ENCODE measurements around the gene SEMA6D. TPM values are rescaled to one million over a fixed set of nuclear protein-coding genes. Genes with fewer than 3 reads are reported as not detected.

SEMA6D gene
- polyA plus RNA-seq, 1 donor from 2014 or later: 108 TPM

DNA sequence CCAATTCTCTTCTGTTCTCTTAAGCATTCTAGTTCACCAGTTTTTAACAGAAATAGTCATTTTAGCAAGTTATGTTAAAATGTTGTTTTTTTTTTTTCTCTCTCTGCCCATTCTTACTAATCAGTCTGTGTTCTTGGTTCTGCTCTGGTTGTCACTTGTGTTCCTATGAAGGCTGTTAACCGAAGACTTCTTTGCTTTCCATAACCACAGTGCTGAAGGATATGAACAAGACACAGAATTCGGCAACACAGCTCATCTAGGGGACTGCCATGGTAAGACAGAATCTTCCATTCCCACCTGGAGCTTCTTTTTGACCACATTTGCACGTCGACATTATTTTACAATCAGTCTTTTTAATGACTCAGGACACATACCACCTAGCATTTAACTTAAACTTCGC lies 49.1 kb downstream of the SEMA6D start:
- TF ChIP-seq SMC3 (conservative IDR thresholded peaks at IDR 0.05; ENCODE audit: poor library complexity) (no peak), POLR2AphosphoS5 (IDR thresholded peaks at IDR 0.05) (no peak), MXI1 (conservative IDR thresholded peaks at IDR 0.05; ENCODE audit: poor library complexity, severe bottlenecking) (no peak), EZH2 (IDR thresholded peaks at IDR 0.05; ENCODE audit: borderline replicate concordance, insufficient read depth, low read length, poor library complexity, severe bottlenecking) (no peak), EP300 (conservative IDR thresholded peaks at IDR 0.05; ENCODE audit: poor library complexity, severe bottlenecking) (no peak), REST (IDR thresholded peaks at IDR 0.05; ENCODE audit: borderline replicate concordance) (no peak)
- H3K27me3 ChIP-seq (ENCODE audit: insufficient read depth, low read depth, low read length): no peaks in the 10 kb centered on the region
- H4K20me1 ChIP-seq (ENCODE audit: insufficient read depth): no peaks in the 10 kb centered on the region
- no peak overlapping the region for H3K9ac ChIP-seq (ENCODE audit: low read length)
- H3K4me3 ChIP-seq (ENCODE audit: low read length): no peak overlapping the region
- no peak overlapping the region for H2AFZ ChIP-seq (ENCODE audit: low read depth, low read length)
- H3K4me2 ChIP-seq (ENCODE audit: low read length): no peak overlapping the region
- peaks cover 3% of the 10 kb centered on the region for H3F3A ChIP-seq (ENCODE audit: insufficient read depth, low read length, poor library complexity, severe bottlenecking)
- H3K9me3 ChIP-seq (ENCODE audit: low read length): no peaks in the 10 kb centered on the region
- no peak overlapping the region for H3K27ac ChIP-seq (ENCODE audit: low read length)
- peaks cover 40% of the 10 kb centered on the region for H3K36me3 ChIP-seq (ENCODE audit: insufficient read depth, low read length)
- H3K9me2 ChIP-seq (ENCODE audit: insufficient read depth, low read length): no peaks in the 10 kb centered on the region
- H3K79me2 ChIP-seq (replicated peaks; ENCODE audit: insufficient read depth, low read length): no peaks in the 10 kb centered on the region

DNA sequence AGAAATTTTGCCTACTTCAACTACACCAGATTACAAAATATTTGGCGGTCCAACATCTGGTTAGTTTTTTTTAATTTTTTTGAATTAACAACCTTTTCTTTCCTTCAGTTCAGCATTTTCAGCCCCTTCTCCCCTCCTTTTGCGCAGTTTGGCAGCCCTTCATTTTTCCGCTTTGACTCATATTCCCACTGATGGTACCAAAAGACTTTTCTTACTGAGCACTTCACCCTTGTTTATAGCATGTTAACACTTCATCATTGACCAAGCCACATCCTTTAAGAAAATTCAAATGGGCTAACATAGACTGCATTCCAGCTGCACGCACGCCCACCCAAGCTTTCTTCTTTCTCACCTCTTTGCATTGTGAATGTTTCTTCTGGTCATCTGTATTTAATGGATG lies 49.7 kb downstream of the SEMA6D start:
- no peak overlapping the region for H3K4me3 ChIP-seq (ENCODE audit: low read length)
- TF ChIP-seq CTCF (IDR thresholded peaks at IDR 0.05; ENCODE audit: poor library complexity, severe bottlenecking): no peak
- H3K9me3 ChIP-seq (ENCODE audit: low read length): no peaks in the 10 kb centered on the region
- H3K36me3 ChIP-seq (ENCODE audit: insufficient read depth, low read length): peaks cover 41% of the 10 kb centered on the region
- peaks cover 3% of the 10 kb centered on the region for H3F3A ChIP-seq (ENCODE audit: insufficient read depth, low read length, poor library complexity, severe bottlenecking)
- no peaks in the 10 kb centered on the region for H3K9me2 ChIP-seq (ENCODE audit: insufficient read depth, low read length)
- H2AFZ ChIP-seq (ENCODE audit: low read depth, low read length): no peak overlapping the region
- H3K9ac ChIP-seq (ENCODE audit: low read length): no peak overlapping the region
- H4K20me1 ChIP-seq (ENCODE audit: insufficient read depth): no peaks in the 10 kb centered on the region
- H3K27ac ChIP-seq (ENCODE audit: low read length): no peak overlapping the region
- H3K4me2 ChIP-seq (ENCODE audit: low read length): no peak overlapping the region
- no peaks in the 10 kb centered on the region for H3K27me3 ChIP-seq (ENCODE audit: insufficient read depth, low read depth, low read length)
- no peaks in the 10 kb centered on the region for H3K79me2 ChIP-seq (replicated peaks; ENCODE audit: insufficient read depth, low read length)

- peaks cover 3% of the 10 kb centered on the region for H3F3A ChIP-seq (ENCODE audit: insufficient read depth, low read length, poor library complexity, severe bottlenecking)
- H3K9me2 ChIP-seq (ENCODE audit: insufficient read depth, low read length): no peaks in the 10 kb centered on the region
- no peak overlapping the region for H3K4me3 ChIP-seq (ENCODE audit: low read length)
- H3K9ac ChIP-seq (ENCODE audit: low read length): no peak overlapping the region
- H2AFZ ChIP-seq (ENCODE audit: low read depth, low read length): no peak overlapping the region
- H3K4me2 ChIP-seq (ENCODE audit: low read length): no peak overlapping the region
- no peaks in the 10 kb centered on the region for H3K79me2 ChIP-seq (replicated peaks; ENCODE audit: insufficient read depth, low read length)
- H3K27ac ChIP-seq (ENCODE audit: low read length): no peak overlapping the region
- no peaks in the 10 kb centered on the region for H3K9me3 ChIP-seq (ENCODE audit: low read length)
- H4K20me1 ChIP-seq (ENCODE audit: insufficient read depth): no peaks in the 10 kb centered on the region
- TF ChIP-seq REST (IDR thresholded peaks at IDR 0.05; ENCODE audit: borderline replicate concordance): no peak
- no peak for TF ChIP-seq CTCF (IDR thresholded peaks at IDR 0.05; ENCODE audit: poor library complexity, severe bottlenecking)
- TF ChIP-seq SMC3 (conservative IDR thresholded peaks at IDR 0.05; ENCODE audit: poor library complexity): no peak
- TF ChIP-seq POLR2AphosphoS5 (IDR thresholded peaks at IDR 0.05): no peak
- TF ChIP-seq MXI1 (conservative IDR thresholded peaks at IDR 0.05; ENCODE audit: poor library complexity, severe bottlenecking): no peak
- TF ChIP-seq EZH2 (IDR thresholded peaks at IDR 0.05; ENCODE audit: borderline replicate concordance, insufficient read depth, low read length, poor library complexity, severe bottlenecking): no peak
- TF ChIP-seq TAF1 (IDR thresholded peaks at IDR 0.05; ENCODE audit: low read depth): no peak
- no peak for TF ChIP-seq RAD21 (conservative IDR thresholded peaks at IDR 0.05)
- H3K27me3 ChIP-seq (ENCODE audit: insufficient read depth, low read depth, low read length): no peaks in the 10 kb centered on the region
- H3K36me3 ChIP-seq (ENCODE audit: insufficient read depth, low read length): peaks cover 43% of the 10 kb centered on the region
Measured at GRCh38 chr15:47768735-47769134, 51.4 kb downstream of the SEMA6D start.
